Esophagus squamous epithelium (tissue), 4 donors: Measurements from ENCODE around the gene SH3GL2.

Experiments used
- CTCF ChIP-seq, 6 experiments: fragments of 450-650 bp in 4 of 6; fragments of 200-600 bp in 2 of 6; sonication (generic) in 2 of 6; IDR thresholded peaks; one replicate each; pipeline ENCODE4 v1.5.1; 2016 to 2019; ENCODE audit warnings: antibody characterized with exemption in 6 of 6, mild to moderate bottlenecking in 4 of 6, moderate library complexity in 4 of 6
- POLR2A ChIP-seq, 4 donors: fragments of 450-650 bp; IDR thresholded peaks; one replicate each; pipeline ENCODE4 v1.6.1; 2017; ENCODE audit warnings: antibody characterized with exemption in 4 of 4, mild to moderate bottlenecking in 4 of 4, moderate library complexity in 3 of 4

GRCh38 chr9:17578911-17579793, at the start of gene SH3GL2:
- TF ChIP-seq CTCF (IDR thresholded peaks at IDR 0.05), result no peak
- no peak for TF ChIP-seq POLR2A (IDR thresholded peaks at IDR 0.05)
